Measurements from ENCODE around the gene ONECUT3.

GRCh38 chr19:1804858-1805257, 51.6 kb downstream of the ONECUT3 start:
- TF ChIP-seq CTCF (optimal IDR thresholded peaks at IDR 0.05 in 1 of 3, IDR thresholded peaks at IDR 0.05 in 1 of 3, conservative IDR thresholded peaks at IDR 0.05 in 1 of 3; ENCODE audit: extremely low read depth in 1 of 3, insufficient read depth in 2 of 3, low read length in 3 of 3) (no peak), EZH2 (IDR thresholded peaks at IDR 0.05; ENCODE audit: low read length) (no peak)

Measured in keratinocyte (primary cell).